Tibial nerve (tissue), 4 donors: ENCODE measurements around the gene PRTFDC1.

ENCODE experiments used
- CTCF ChIP-seq, 5 experiments: fragments of 200-600 bp in 3 of 5; fragments of 450-650 bp in 2 of 5; sonication (generic) in 3 of 5; IDR thresholded peaks; one replicate each; pipeline ENCODE4 v1.5.1; 2016 to 2019; ENCODE audit warnings: antibody characterized with exemption in 5 of 5, mild to moderate bottlenecking in 3 of 5, moderate library complexity in 2 of 5
- EP300 ChIP-seq, 2 donors: sonication (generic); formaldehyde crosslinking; IDR thresholded peaks; one replicate each; pipeline ENCODE4 v1.6.1; 2017; ENCODE audit warnings: antibody characterized with exemption in 2 of 2, mild to moderate bottlenecking in 1 of 2
- POLR2A ChIP-seq, 2 donors: fragments of 450-650 bp; IDR thresholded peaks; one replicate each; pipeline ENCODE4 v1.6.1; 2017; ENCODE audit warnings: antibody characterized with exemption in 2 of 2, mild to moderate bottlenecking in 2 of 2, moderate library complexity in 2 of 2

GRCh38 chr10:24968349-24968748 is 15.9 kb upstream of the PRTFDC1 start:
- TF ChIP-seq POLR2A (IDR thresholded peaks at IDR 0.05) (no peak), CTCF (IDR thresholded peaks at IDR 0.05) (no peak), EP300 (IDR thresholded peaks at IDR 0.05) (no peak)
